ENCODE data around the gene GALNT17. TPM values are rescaled to one million over a fixed set of nuclear protein-coding genes. Genes with fewer than 3 reads are reported as not detected.
A peak's percentile ranks its signal among the peaks of the same experiment; 100 is the strongest.

Gene GALNT17
- total RNA-seq, 4 donors from 2014 or later: 66.0 to 97.9 (median 76.0) TPM

- H3K36me3 ChIP-seq: no peaks in the 10 kb centered on the region
- TF ChIP-seq CTCF (IDR thresholded peaks at IDR 0.05) (no peak), POLR2A (IDR thresholded peaks at IDR 0.05) (no peak), EP300 (IDR thresholded peaks at IDR 0.05) (no peak)
- peaks cover 0 to 36% (median 6%) of the 10 kb centered on the region in 4 donors for H3K4me1 ChIP-seq
- H3K27me3 ChIP-seq: no peaks in the 10 kb centered on the region
- H3K4me3 ChIP-seq: no peak overlapping the region
- peak overlapping the region in 2 of 4 donors; percentile 71 to 87 for H3K27ac ChIP-seq
- no peaks in the 10 kb centered on the region for H3K9me3 ChIP-seq
- 17 to 26% methylated on average over 3 of the region's 3 CpGs for WGBS, 2 donors
- DNase-seq (ENCODE audit: low spot score in 2 of 2): no peak
Observed at GRCh38 chr7:71313553-71313952, 181.6 kb downstream of the GALNT17 start.

GRCh38 chr7:71320916-71321315 is 189.0 kb downstream of the GALNT17 start:
- no peak for TF ChIP-seq EP300 (IDR thresholded peaks at IDR 0.05)
- no peak for TF ChIP-seq POLR2A (IDR thresholded peaks at IDR 0.05)
- TF ChIP-seq CTCF (IDR thresholded peaks at IDR 0.05): no peak
- H3K4me1 ChIP-seq: peaks cover 0 to 11% (median 0%) of the 10 kb centered on the region in 4 donors
- WGBS, 2 donors: 81 to 82% methylated on average over 2 of the region's 2 CpGs
- no peaks in the 10 kb centered on the region for H3K36me3 ChIP-seq
- no peaks in the 10 kb centered on the region for H3K27me3 ChIP-seq
- H3K9me3 ChIP-seq: no peaks in the 10 kb centered on the region
- H3K4me3 ChIP-seq: no peak overlapping the region
- DNase-seq (ENCODE audit: low spot score in 2 of 2): no peak
- H3K27ac ChIP-seq: peak overlapping the region in 2 of 4 donors; percentile 49 to 64

GRCh38 chr7:71322201-71322600 is 190.3 kb downstream of the GALNT17 start:
- Histone ChIP-seq H3K27ac (no peak overlapping the region), H3K4me1 (peaks cover 0 to 11% (median 0%) of the 10 kb centered on the region in 4 donors), H3K9me3 (no peaks in the 10 kb centered on the region), H3K36me3 (no peaks in the 10 kb centered on the region), H3K4me3 (no peak overlapping the region), H3K27me3 (no peaks in the 10 kb centered on the region)
- WGBS, 2 donors: 87 to 91% methylated on average over 6 of the region's 6 CpGs
- no peak for DNase-seq (ENCODE audit: low spot score in 2 of 2)
- TF ChIP-seq CTCF (IDR thresholded peaks at IDR 0.05): no peak
- no peak for TF ChIP-seq EP300 (IDR thresholded peaks at IDR 0.05)
- TF ChIP-seq POLR2A (IDR thresholded peaks at IDR 0.05): no peak

GRCh38 chr7:71323726-71324125 is 191.8 kb downstream of the GALNT17 start:
- Histone ChIP-seq H3K9me3 (no peaks in the 10 kb centered on the region), H3K36me3 (no peaks in the 10 kb centered on the region), H3K4me1 (peaks cover 0 to 14% (median 0%) of the 10 kb centered on the region in 4 donors), H3K4me3 (no peak overlapping the region), H3K27me3 (no peaks in the 10 kb centered on the region), H3K27ac (no peak overlapping the region)
- 46 to 66% methylated on average over 6 of the region's 6 CpGs for WGBS, 2 donors
- no peak for DNase-seq (ENCODE audit: low spot score in 2 of 2)
- TF ChIP-seq POLR2A (IDR thresholded peaks at IDR 0.05) (no peak), CTCF (IDR thresholded peaks at IDR 0.05) (no peak), EP300 (IDR thresholded peaks at IDR 0.05) (no peak)

DNA sequence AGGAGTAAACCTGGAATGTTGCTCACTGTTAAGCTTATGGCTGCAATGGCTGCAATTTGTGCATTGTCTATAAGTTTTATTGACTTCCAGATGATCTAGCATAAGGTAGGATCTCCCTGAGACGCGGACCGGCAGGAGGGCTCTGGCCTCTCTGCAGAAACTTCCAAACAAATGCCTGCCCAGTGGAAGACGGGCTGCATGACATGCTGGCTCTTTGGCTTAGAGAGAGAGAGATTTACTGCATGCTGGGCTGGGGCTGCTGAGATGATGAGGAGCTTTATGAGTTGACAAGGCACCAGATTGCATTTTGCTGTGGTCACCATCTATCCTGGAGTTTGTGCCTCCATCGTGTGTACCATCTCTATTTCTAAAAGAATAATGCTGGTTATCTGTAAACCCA is 193.2 kb downstream of the GALNT17 start:
- WGBS, 2 donors: 63 to 66% methylated on average over 3 to 5 of the region's 5 CpGs
- H3K36me3 ChIP-seq: no peaks in the 10 kb centered on the region
- no peaks in the 10 kb centered on the region for H3K9me3 ChIP-seq
- TF ChIP-seq POLR2A (IDR thresholded peaks at IDR 0.05) (no peak), EP300 (IDR thresholded peaks at IDR 0.05) (no peak), CTCF (IDR thresholded peaks at IDR 0.05) (no peak)
- H3K27ac ChIP-seq: no peak overlapping the region
- no peak for DNase-seq (ENCODE audit: low spot score in 2 of 2)
- H3K4me3 ChIP-seq: no peak overlapping the region
- H3K4me1 ChIP-seq: peaks cover 0 to 23% (median 2%) of the 10 kb centered on the region in 4 donors
- H3K27me3 ChIP-seq: no peaks in the 10 kb centered on the region
